Liver (tissue), 9 donors: ENCODE results near the gene ACSL6. TPM values are rescaled to one million over a fixed set of nuclear protein-coding genes. Genes with fewer than 3 reads are reported as not detected.
A peak's percentile ranks its signal among the peaks of the same experiment; 100 is the strongest.

Experiments used
- DNase-seq: peaks from one replicate; pipeline ENCODE4 v3.0.0-alpha.2; 2017; ENCODE audit warnings: low spot score
- H3K27ac ChIP-seq, 2 donors: one replicate each; pipeline ENCODE4 v1.7.0; 2013; ENCODE audit warnings: inconsistent platforms in 2 of 2, low read length in 2 of 2, control low read depth in 1 of 2, low read depth in 1 of 2, mild to moderate bottlenecking in 1 of 2
- H3K27me3 ChIP-seq, 4 donors: one replicate each; pipeline versions ENCODE4 v1.6.1 to v1.7.0; 2013; ENCODE audit warnings: low read length in 3 of 4, inconsistent platforms in 1 of 4, mild to moderate bottlenecking in 1 of 4, moderate library complexity in 1 of 4; ENCODE audit not compliant: control insufficient read depth in 4 of 4, insufficient read depth in 4 of 4
- H3K36me3 ChIP-seq, 4 donors: one replicate each; pipeline versions ENCODE4 v1.6.1 to v1.7.0; 2013; ENCODE audit warnings: low read length in 3 of 4, mild to moderate bottlenecking in 3 of 4, low read depth in 1 of 4, moderate library complexity in 1 of 4; ENCODE audit not compliant: control insufficient read depth in 4 of 4, insufficient read depth in 3 of 4
- H3K4me1 ChIP-seq, 4 donors: one replicate each; pipeline versions ENCODE4 v1.6.1 to v1.7.0; 2013; ENCODE audit warnings: low read length in 3 of 4, mild to moderate bottlenecking in 3 of 4, moderate library complexity in 1 of 4; ENCODE audit not compliant: control insufficient read depth in 4 of 4, insufficient read depth in 4 of 4
- H3K4me3 ChIP-seq, 3 donors: one replicate each; pipeline versions ENCODE4 v1.6.1 to v1.7.0; 2013; ENCODE audit warnings: low read length in 3 of 3, control low read depth in 1 of 3, low read depth in 1 of 3, mild to moderate bottlenecking in 1 of 3
- H3K9ac ChIP-seq, 2 donors: one replicate each; pipeline ENCODE4 v1.7.0; 2013; ENCODE audit warnings: low read length in 2 of 2, mild to moderate bottlenecking in 2 of 2, moderate library complexity in 2 of 2, control low read depth in 1 of 2, low read depth in 1 of 2
- H3K9me3 ChIP-seq, 4 donors: one replicate each; pipeline versions ENCODE4 v1.6.1 to v1.7.0; 2013; ENCODE audit warnings: low read length in 3 of 4; ENCODE audit not compliant: control insufficient read depth in 4 of 4
- EGR1 ChIP-seq, 2 donors: IDR thresholded peaks; 2 replicates each; pipeline ENCODE4 v1.6.1; 2016 to 2018; ENCODE audit warnings: antibody characterized with exemption in 2 of 2, low read depth in 2 of 2
- FOXA1 ChIP-seq: IDR thresholded peaks from 2 replicates; pipeline ENCODE4 v1.6.1; 2016; ENCODE audit warnings: antibody characterized with exemption
- GABPA ChIP-seq, 2 donors: IDR thresholded peaks in 1 of 2; conservative IDR thresholded peaks in 1 of 2; 2 replicates each; pipeline ENCODE4 v1.6.1; 2016; ENCODE audit warnings: antibody characterized with exemption in 2 of 2, mild to moderate bottlenecking in 1 of 2, moderate library complexity in 1 of 2
- HNF4G ChIP-seq: IDR thresholded peaks from 2 replicates; pipeline ENCODE4 v1.6.1; 2016; ENCODE audit warnings: antibody characterized with exemption
- JUND ChIP-seq, 2 donors: IDR thresholded peaks; 2 replicates each; pipeline ENCODE4 v1.6.1; 2016; ENCODE audit warnings: antibody characterized with exemption in 2 of 2
- NR2F2 ChIP-seq: IDR thresholded peaks from 2 replicates; pipeline ENCODE4 v1.6.1; 2016; ENCODE audit warnings: antibody characterized with exemption
- RAD21 ChIP-seq, 2 donors: IDR thresholded peaks; 2 replicates each; pipeline ENCODE4 v1.6.1; 2016; ENCODE audit warnings: antibody characterized with exemption in 2 of 2, mild to moderate bottlenecking in 2 of 2
- RXRA ChIP-seq, 2 donors: IDR thresholded peaks; 2 replicates each; pipeline ENCODE4 v1.6.1; 2017 to 2018; ENCODE audit warnings: antibody characterized with exemption in 2 of 2, mild to moderate bottlenecking in 1 of 2
- SP1 ChIP-seq: IDR thresholded peaks from 2 replicates; pipeline ENCODE4 v1.6.1; 2018; ENCODE audit warnings: antibody characterized with exemption, mild to moderate bottlenecking
- TAF1 ChIP-seq: conservative IDR thresholded peaks from 2 replicates; pipeline ENCODE4 v1.6.1; 2016; ENCODE audit warnings: antibody characterized with exemption, mild to moderate bottlenecking
- YY1 ChIP-seq: IDR thresholded peaks from 2 replicates; pipeline ENCODE4 v1.6.1; 2016; ENCODE audit warnings: antibody characterized with exemption, mild to moderate bottlenecking
- ZBTB33 ChIP-seq: IDR thresholded peaks from 2 replicates; pipeline ENCODE4 v1.6.1; 2016; ENCODE audit warnings: antibody characterized with exemption
- WGBS: extraction: QIAGEN DNeasy Blood & Tissue Kit; methylation state at CpG from one replicate; pipeline ENCODE4 v1.1.7; 2013; 5-methylcytosine and 5-hydroxymethylcytosine counted together
- polyA plus RNA-seq, 2 donors: library from polyadenylated mRNA; stranded (reverse) in 1 of 2; unstranded in 1 of 2; fragments of 200-250 nt in 1 of 2; fragments of >200 nt in 1 of 2; fragmentation: Nextera tagmentation in 1 of 2; extraction: Ambion mirVana in 1 of 2; gene quantifications; one replicate each; pipeline versions ENCODE4 v1.2.1 to v1.2.3, GENCODE V29; 2013 to 2015
- total RNA-seq, 2 donors: library from RNA; depleted of rRNA; stranded (reverse); fragments of >200 nt; gene quantifications; one replicate each; pipeline ENCODE4 v1.2.3, GENCODE V29; 2014
- TF ChIP-seq, protein P1 (sequence below): IDR thresholded peaks from 2 replicates; pipeline ENCODE4 v1.6.1; 2016; ENCODE audit warnings: antibody characterized with exemption, mild to moderate bottlenecking
- TF ChIP-seq, protein P2 (sequence below): IDR thresholded peaks from 2 replicates; pipeline ENCODE4 v1.6.1; 2016; ENCODE audit warnings: antibody characterized with exemption
- donor health status: healthy.
- donor health status: healthy.
- donor health status: healthy.
- donor health status: healthy.
- donor health status: healthy.

ACSL6 gene, protein sequence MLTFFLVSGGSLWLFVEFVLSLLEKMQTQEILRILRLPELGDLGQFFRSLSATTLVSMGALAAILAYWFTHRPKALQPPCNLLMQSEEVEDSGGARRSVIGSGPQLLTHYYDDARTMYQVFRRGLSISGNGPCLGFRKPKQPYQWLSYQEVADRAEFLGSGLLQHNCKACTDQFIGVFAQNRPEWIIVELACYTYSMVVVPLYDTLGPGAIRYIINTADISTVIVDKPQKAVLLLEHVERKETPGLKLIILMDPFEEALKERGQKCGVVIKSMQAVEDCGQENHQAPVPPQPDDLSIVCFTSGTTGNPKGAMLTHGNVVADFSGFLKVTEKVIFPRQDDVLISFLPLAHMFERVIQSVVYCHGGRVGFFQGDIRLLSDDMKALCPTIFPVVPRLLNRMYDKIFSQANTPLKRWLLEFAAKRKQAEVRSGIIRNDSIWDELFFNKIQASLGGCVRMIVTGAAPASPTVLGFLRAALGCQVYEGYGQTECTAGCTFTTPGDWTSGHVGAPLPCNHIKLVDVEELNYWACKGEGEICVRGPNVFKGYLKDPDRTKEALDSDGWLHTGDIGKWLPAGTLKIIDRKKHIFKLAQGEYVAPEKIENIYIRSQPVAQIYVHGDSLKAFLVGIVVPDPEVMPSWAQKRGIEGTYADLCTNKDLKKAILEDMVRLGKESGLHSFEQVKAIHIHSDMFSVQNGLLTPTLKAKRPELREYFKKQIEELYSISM
- 100 to 1,000 TPM in 1 of 2 donors, 1 to 10 TPM in 1; 7.4 to 129 TPM for total RNA-seq
- polyA plus RNA-seq: 1 to 10 TPM in 1 of 2 donors, under 1 TPM in 1; 0.89 to 1.8 TPM

GRCh38 chr5:132011622-132012343, at the start of gene ACSL6:
Gene ACSL6, minus strand, starts transcription at chr5:132011658. Its CDS starts 105 bp downstream, at chr5:132011553.
- TF ChIP-seq NR2F2 (no peak), RXRA (IDR thresholded peaks at IDR 0.05) (peak in 1 of 2 donors; percentile 82), ZBTB33 (no peak)
- peak; percentile 40 for DNase-seq
- Histone ChIP-seq H3K27me3 (no peaks in the 10 kb centered on the region), H3K4me1 (peaks cover 3 to 16% (median 13%) of the 10 kb centered on the region in 4 donors), H3K4me3 (peak within 1 kb of the TSS in 2 of 3 donors; percentile 63 to 69), H3K36me3 (no peaks in the 10 kb centered on the region), H3K9ac (peak within 1 kb of the TSS in 1 of 2 donors; percentile 12), H3K27ac (no peak within 1 kb of the TSS), H3K9me3 (no peaks in the 10 kb centered on the region)
- 4% methylated on average over 63 of the region's 63 CpGs for WGBS

GRCh38 chr5:132060501-132061161, 49.2 kb upstream of the ACSL6 start, which contains the start of gene IL3:
Gene IL3, plus strand, starts transcription at chr5:132060655. Its CDS starts 52 bp downstream, at chr5:132060707.
- no peak for DNase-seq
- H3K9me3 ChIP-seq: no peaks in the 10 kb centered on the region
- no peak within 1 kb of the TSS for H3K9ac ChIP-seq
- no peak for TF ChIP-seq EGR1 (IDR thresholded peaks at IDR 0.05; ENCODE audit: low read depth in 2 of 2)
- TF ChIP-seq, protein P1, sequence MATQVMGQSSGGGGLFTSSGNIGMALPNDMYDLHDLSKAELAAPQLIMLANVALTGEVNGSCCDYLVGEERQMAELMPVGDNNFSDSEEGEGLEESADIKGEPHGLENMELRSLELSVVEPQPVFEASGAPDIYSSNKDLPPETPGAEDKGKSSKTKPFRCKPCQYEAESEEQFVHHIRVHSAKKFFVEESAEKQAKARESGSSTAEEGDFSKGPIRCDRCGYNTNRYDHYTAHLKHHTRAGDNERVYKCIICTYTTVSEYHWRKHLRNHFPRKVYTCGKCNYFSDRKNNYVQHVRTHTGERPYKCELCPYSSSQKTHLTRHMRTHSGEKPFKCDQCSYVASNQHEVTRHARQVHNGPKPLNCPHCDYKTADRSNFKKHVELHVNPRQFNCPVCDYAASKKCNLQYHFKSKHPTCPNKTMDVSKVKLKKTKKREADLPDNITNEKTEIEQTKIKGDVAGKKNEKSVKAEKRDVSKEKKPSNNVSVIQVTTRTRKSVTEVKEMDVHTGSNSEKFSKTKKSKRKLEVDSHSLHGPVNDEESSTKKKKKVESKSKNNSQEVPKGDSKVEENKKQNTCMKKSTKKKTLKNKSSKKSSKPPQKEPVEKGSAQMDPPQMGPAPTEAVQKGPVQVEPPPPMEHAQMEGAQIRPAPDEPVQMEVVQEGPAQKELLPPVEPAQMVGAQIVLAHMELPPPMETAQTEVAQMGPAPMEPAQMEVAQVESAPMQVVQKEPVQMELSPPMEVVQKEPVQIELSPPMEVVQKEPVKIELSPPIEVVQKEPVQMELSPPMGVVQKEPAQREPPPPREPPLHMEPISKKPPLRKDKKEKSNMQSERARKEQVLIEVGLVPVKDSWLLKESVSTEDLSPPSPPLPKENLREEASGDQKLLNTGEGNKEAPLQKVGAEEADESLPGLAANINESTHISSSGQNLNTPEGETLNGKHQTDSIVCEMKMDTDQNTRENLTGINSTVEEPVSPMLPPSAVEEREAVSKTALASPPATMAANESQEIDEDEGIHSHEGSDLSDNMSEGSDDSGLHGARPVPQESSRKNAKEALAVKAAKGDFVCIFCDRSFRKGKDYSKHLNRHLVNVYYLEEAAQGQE: no peak
- TF ChIP-seq RAD21 (IDR thresholded peaks at IDR 0.05): no peak
- no peak for TF ChIP-seq GABPA (IDR thresholded peaks at IDR 0.05 in 1 of 2, conservative IDR thresholded peaks at IDR 0.05 in 1 of 2)
- no peak for TF ChIP-seq ZBTB33
- TF ChIP-seq, protein P2, sequence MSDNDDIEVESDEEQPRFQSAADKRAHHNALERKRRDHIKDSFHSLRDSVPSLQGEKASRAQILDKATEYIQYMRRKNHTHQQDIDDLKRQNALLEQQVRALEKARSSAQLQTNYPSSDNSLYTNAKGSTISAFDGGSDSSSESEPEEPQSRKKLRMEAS: no peak
- TF ChIP-seq YY1: no peak
- no peak for TF ChIP-seq FOXA1
- no peak for TF ChIP-seq JUND (IDR thresholded peaks at IDR 0.05)
- no peak for TF ChIP-seq SP1
- no peak for TF ChIP-seq TAF1
- no peak for TF ChIP-seq HNF4G
- TF ChIP-seq RXRA (IDR thresholded peaks at IDR 0.05): no peak
- no peak for TF ChIP-seq NR2F2
- no peaks in the 10 kb centered on the region for H3K4me1 ChIP-seq
- H3K27ac ChIP-seq: no peak within 1 kb of the TSS
- WGBS: 90% methylated on average over 16 of the region's 16 CpGs
- H3K36me3 ChIP-seq: no peaks in the 10 kb centered on the region
- no peaks in the 10 kb centered on the region for H3K27me3 ChIP-seq
- H3K4me3 ChIP-seq: no peak within 1 kb of the TSS
